ENCODE measurements around the gene THAP4.

Gene THAP4

GRCh38 chr2:241660593-241661213 is 23.7 kb upstream of the THAP4 start:
- no peak overlapping the region for H3K4me3 ChIP-seq (ENCODE audit: low read length)
- H3K36me3 ChIP-seq (replicated peaks; ENCODE audit: low read depth, low read length), result peaks cover 8% of the 10 kb centered on the region
- no peak overlapping the region for H2AFZ ChIP-seq (ENCODE audit: low read depth, low read length)

GRCh38 chr2:241659150-241659739 is 22.3 kb upstream of the THAP4 start:
- no peak overlapping the region for H3K9ac ChIP-seq (ENCODE audit: low read length)
- no peaks in the 10 kb centered on the region for H3K9me3 ChIP-seq (ENCODE audit: insufficient read depth, low read length)
- TF ChIP-seq CTCF (IDR thresholded peaks at IDR 0.05; ENCODE audit: low read depth, low read length) (peak; percentile 48), EZH2phosphoT487 (IDR thresholded peaks at IDR 0.05; ENCODE audit: low read depth) (no peak)
- no peak overlapping the region for H3K4me3 ChIP-seq (ENCODE audit: low read length)
- no peaks in the 10 kb centered on the region for H3K4me1 ChIP-seq (ENCODE audit: low read length)
- no peaks in the 10 kb centered on the region for H3K27me3 ChIP-seq (ENCODE audit: low read depth, low read length)
- H4K20me1 ChIP-seq (ENCODE audit: insufficient read depth, low read length), result no peaks in the 10 kb centered on the region
- H3K4me2 ChIP-seq (ENCODE audit: low read length), result no peak overlapping the region
- no peaks in the 10 kb centered on the region for H3K79me2 ChIP-seq (ENCODE audit: low read length)
- no peak overlapping the region for H3K27ac ChIP-seq (ENCODE audit: low read length)
- peaks cover 8% of the 10 kb centered on the region for H3K36me3 ChIP-seq (replicated peaks; ENCODE audit: low read depth, low read length)
- no peak overlapping the region for H2AFZ ChIP-seq (ENCODE audit: low read depth, low read length)

More at GRCh38 chr2:241660593-241661213, 23.7 kb upstream of the THAP4 start:
- Histone ChIP-seq H3K9me3 (ENCODE audit: insufficient read depth, low read length) (no peaks in the 10 kb centered on the region), H3K27me3 (ENCODE audit: low read depth, low read length) (no peaks in the 10 kb centered on the region), H4K20me1 (ENCODE audit: insufficient read depth, low read length) (no peaks in the 10 kb centered on the region), H3K9ac (ENCODE audit: low read length) (no peak overlapping the region), H3K4me1 (ENCODE audit: low read length) (no peaks in the 10 kb centered on the region), H3K4me2 (ENCODE audit: low read length) (no peak overlapping the region), H3K79me2 (ENCODE audit: low read length) (no peaks in the 10 kb centered on the region), H3K27ac (ENCODE audit: low read length) (no peak overlapping the region)
- TF ChIP-seq EZH2phosphoT487 (IDR thresholded peaks at IDR 0.05; ENCODE audit: low read depth) (no peak), CTCF (IDR thresholded peaks at IDR 0.05; ENCODE audit: low read depth, low read length) (no peak)

GRCh38 chr2:241658296-241658695 is 21.3 kb upstream of the THAP4 start:
- Histone ChIP-seq H2AFZ (ENCODE audit: low read depth, low read length) (no peak overlapping the region), H3K9me3 (ENCODE audit: insufficient read depth, low read length) (no peaks in the 10 kb centered on the region), H3K4me3 (ENCODE audit: low read length) (no peak overlapping the region), H3K36me3 (replicated peaks; ENCODE audit: low read depth, low read length) (peaks cover 8% of the 10 kb centered on the region), H3K27me3 (ENCODE audit: low read depth, low read length) (no peaks in the 10 kb centered on the region), H3K4me2 (ENCODE audit: low read length) (no peak overlapping the region), H4K20me1 (ENCODE audit: insufficient read depth, low read length) (no peaks in the 10 kb centered on the region), H3K79me2 (ENCODE audit: low read length) (no peaks in the 10 kb centered on the region), H3K9ac (ENCODE audit: low read length) (no peak overlapping the region), H3K27ac (ENCODE audit: low read length) (no peak overlapping the region), H3K4me1 (ENCODE audit: low read length) (no peaks in the 10 kb centered on the region)
- TF ChIP-seq CTCF (IDR thresholded peaks at IDR 0.05; ENCODE audit: low read depth, low read length) (no peak), EZH2phosphoT487 (IDR thresholded peaks at IDR 0.05; ENCODE audit: low read depth) (no peak)

GRCh38 chr2:241657786-241658254 is 20.9 kb upstream of the THAP4 start:
- Histone ChIP-seq H2AFZ (ENCODE audit: low read depth, low read length) (no peak overlapping the region), H4K20me1 (ENCODE audit: insufficient read depth, low read length) (no peaks in the 10 kb centered on the region)
- TF ChIP-seq EZH2phosphoT487 (IDR thresholded peaks at IDR 0.05; ENCODE audit: low read depth), result no peak
- no peak for TF ChIP-seq CTCF (IDR thresholded peaks at IDR 0.05; ENCODE audit: low read depth, low read length)

More at GRCh38 chr2:241657786-241658254, 20.9 kb upstream of the THAP4 start:
- no peak overlapping the region for H3K27ac ChIP-seq (ENCODE audit: low read length)
- H3K79me2 ChIP-seq (ENCODE audit: low read length), result no peaks in the 10 kb centered on the region
- peaks cover 8% of the 10 kb centered on the region for H3K36me3 ChIP-seq (replicated peaks; ENCODE audit: low read depth, low read length)
- no peaks in the 10 kb centered on the region for H3K9me3 ChIP-seq (ENCODE audit: insufficient read depth, low read length)
- no peaks in the 10 kb centered on the region for H3K27me3 ChIP-seq (ENCODE audit: low read depth, low read length)
- H3K4me1 ChIP-seq (ENCODE audit: low read length), result no peaks in the 10 kb centered on the region
- H3K4me2 ChIP-seq (ENCODE audit: low read length), result no peak overlapping the region
- H3K9ac ChIP-seq (ENCODE audit: low read length), result no peak overlapping the region
- H3K4me3 ChIP-seq (ENCODE audit: low read length), result no peak overlapping the region
